HG03571 (cell line): ENCODE data around the gene VWA1.

ENCODE experiments used
- ATAC-seq: cut with Tn5 transposase; IDR thresholded peaks from one replicate; pipeline ENCODE4 v1.9.1; 2021; ENCODE audit not compliant: unreplicated experiment

VWA1 gene, protein sequence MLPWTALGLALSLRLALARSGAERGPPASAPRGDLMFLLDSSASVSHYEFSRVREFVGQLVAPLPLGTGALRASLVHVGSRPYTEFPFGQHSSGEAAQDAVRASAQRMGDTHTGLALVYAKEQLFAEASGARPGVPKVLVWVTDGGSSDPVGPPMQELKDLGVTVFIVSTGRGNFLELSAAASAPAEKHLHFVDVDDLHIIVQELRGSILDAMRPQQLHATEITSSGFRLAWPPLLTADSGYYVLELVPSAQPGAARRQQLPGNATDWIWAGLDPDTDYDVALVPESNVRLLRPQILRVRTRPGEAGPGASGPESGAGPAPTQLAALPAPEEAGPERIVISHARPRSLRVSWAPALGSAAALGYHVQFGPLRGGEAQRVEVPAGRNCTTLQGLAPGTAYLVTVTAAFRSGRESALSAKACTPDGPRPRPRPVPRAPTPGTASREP

GRCh38 chr1:1435106-1435903 is at the start of gene VWA1:
TSS of gene VWA1 (plus strand) at chr1:1435690. CDS start at chr1:1435749, 59 bp downstream.
- no peak for ATAC-seq

DNA sequence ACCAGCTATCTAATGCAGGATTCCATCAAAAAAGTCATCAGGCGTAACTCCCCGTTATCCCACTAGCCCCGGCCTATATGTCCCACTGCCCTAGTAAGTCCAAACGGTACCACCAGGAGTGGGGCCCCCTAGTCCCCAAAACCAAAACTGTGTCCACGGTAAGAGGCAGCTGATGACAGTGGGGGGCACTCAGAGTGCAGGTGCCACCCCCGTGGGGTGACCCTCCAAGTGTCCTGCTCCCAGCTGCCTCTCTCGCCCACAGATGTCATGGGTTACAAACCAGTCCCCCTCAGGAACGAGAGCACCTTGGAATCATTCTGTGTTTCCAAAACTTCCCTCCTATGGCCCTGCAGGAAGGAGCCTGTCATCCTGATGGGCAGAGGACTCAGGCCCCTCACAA is 49.6 kb upstream of the VWA1 start:
- no peak for ATAC-seq

DNA sequence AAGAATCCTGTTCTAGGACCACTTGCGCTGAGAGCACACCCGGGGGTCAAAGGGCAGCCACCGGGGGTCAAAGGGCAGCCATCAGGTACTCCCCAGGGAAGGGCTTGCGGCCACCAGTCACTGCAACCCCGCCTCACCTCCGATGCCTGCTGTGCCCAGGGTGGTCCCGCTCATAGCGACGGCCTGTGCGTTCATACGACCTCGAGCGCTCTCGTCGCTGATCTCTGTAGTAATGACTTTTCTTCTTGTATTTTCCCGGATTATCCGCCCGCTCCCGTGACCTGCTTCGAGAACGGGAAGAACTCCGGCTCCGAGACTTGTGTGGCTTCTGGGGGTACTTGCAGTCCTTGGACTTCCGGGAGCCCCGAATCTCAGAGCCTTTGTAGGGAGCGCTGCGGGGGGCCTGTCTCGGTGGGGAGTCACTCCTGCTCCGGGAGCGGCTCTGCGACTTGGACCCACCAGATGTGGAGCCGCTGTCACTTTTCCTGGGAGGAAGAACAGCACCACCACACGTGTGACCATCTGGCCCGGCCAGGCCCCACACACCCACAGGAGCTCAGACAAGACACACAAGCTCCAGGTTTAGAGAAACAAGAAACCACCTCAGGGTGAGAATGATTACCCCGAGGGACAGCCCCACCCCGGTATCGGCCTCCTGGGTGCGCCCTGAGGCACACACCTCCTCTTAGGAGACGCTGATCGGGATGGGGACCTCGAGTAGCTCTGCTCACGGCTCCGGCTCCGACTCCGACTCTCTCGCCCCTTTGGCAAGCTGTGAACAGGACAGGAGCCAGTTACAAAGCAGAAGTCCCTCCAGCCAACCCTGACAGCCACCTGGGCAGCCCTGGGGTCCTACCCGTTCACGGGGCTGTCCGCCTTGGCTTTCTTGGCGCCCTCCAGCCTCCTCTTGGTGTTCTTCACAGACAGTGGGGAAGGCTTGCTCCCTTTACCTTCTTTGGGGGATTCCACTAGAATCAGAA is 48.1 kb upstream of the VWA1 start:
- ATAC-seq: no peak

DNA sequence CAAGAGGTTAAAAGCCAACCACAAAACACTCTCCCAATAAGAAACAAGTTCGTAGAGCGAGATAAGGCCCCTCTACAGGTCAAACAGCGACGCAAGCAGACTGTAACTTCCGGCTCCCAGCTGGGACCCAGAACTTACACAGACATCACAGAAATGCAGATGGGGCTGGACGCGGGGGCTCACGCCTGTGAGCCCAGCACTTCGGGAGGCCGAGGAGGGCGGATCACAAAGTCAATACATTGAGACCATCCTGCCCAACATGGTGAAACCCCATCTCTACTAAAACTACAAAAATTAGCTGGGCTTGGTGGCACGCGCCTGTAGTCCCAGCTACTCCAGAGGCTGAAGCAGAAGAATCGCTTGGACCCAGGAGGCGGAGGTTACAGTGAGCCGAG is 47.4 kb upstream of the VWA1 start:
- ATAC-seq: no peak

DNA sequence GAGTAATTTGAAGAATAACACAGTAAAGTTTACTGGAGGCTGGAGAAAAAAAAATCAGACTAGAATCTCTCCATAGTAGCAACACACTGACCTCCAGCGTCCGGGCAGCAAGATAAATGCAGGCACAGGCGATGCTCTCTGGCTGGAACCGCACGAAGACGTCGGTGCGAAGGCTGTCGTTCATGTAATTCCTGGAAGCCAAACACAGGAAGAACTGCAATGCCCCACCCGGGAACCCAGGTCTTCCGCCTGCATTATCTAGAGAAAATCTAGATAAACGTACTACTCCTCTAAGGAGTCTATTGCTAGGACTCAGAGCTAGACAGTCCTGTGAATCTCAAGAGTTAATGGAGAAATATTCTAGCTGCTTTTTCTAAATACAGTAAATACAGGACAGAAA is 44.8 kb upstream of the VWA1 start:
- ATAC-seq: no peak

- no peak for ATAC-seq
These were observed 44.3 kb upstream of the VWA1 start for GRCh38 chr1:1391225-1391624.

GRCh38 chr1:1393014-1393413 is 42.5 kb upstream of the VWA1 start:
- no peak for ATAC-seq

- no peak for ATAC-seq
These were observed 42.1 kb upstream of the VWA1 start for GRCh38 chr1:1393428-1393827.

GRCh38 chr1:1394116-1394515 is 41.4 kb upstream of the VWA1 start:
- ATAC-seq: no peak

- no peak for ATAC-seq
These were observed 40.3 kb upstream of the VWA1 start for GRCh38 chr1:1395166-1395565.

- ATAC-seq: no peak
These were observed 37.5 kb upstream of the VWA1 start for GRCh38 chr1:1397839-1398523.

- peak; percentile 10 for ATAC-seq
These were observed 36.8 kb upstream of the VWA1 start for GRCh38 chr1:1398677-1399186.

GRCh38 chr1:1399187-1399871 is 36.2 kb upstream of the VWA1 start, which contains the start of gene CCNL2:
TSS of gene CCNL2 (minus strand) at chr1:1399335. CDS start at chr1:1399306, 29 bp downstream.
- ATAC-seq: peak; percentile 93

DNA sequence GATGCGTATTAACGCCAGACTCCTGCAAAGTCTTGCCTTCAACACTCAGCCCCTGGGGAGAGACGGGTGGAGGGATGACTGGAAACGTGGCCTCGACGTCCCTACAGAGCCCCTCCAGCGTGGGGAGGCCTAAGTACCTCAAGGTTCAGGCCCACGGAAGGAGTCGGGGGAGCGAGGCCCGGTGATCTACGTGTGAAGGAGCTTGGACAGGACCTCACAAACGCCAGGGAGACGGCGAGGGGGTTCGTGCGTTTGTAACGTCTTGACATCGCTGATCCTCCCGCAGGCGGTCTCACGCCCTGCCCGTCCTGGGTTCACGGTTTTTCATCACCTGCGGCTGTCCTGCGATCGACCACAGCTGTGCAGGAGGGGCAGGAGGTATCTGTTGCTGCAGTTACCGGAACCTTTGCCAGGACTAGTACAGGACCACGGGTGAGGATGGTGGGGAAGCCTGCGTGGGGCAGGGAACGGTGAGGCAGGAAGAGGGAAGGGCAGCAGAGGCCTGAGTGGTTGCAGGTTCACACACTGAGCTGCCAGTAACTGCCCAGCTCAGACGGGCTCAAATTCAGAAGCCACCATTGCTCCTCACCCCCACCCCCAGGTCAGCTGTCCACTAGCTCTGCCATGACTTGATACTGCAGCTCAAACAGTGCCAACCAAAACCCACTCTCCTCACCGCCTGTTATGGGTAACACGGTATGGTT is 35.5 kb upstream of the VWA1 start:
- peak; percentile 10 for ATAC-seq

- no peak for ATAC-seq
These were observed 34.7 kb upstream of the VWA1 start for GRCh38 chr1:1400576-1401456.

DNA sequence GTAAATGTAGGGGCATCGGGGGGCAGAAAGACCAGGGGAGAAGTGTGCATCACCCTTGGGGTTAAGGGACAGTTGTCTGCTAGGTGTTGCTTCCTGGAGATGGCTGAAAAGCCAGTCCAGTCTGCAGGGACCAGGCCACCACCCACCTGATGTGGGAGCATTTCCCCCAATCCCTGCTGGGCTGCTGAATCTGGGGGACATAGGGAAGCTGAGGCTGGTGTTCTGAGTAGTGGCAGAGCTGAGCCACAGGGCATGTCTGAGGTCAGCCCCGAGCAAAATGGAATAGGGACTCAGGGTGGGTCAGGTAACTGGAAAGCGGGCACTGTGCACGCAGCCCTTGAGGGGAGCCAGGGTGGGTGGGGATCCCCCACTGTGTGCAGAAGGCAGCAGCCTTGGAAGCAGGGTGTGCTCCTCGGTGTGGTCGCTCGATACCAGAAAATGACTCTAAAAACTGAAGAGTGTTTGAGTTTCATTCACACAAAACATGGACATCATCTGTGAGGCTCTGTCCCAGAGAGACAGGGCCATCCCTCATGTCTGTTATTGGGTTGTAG is 34.0 kb upstream of the VWA1 start:
- no peak for ATAC-seq

GRCh38 chr1:1402072-1402900 is 33.2 kb upstream of the VWA1 start:
- no peak for ATAC-seq
